H9 (cell line): ENCODE data around the gene RTP3. TPM values are rescaled to one million over a fixed set of nuclear protein-coding genes. Genes with fewer than 3 reads are reported as not detected.

ENCODE experiments used
- DNase-seq: peaks from one replicate; pipeline ENCODE4 v3.0.0-alpha.2; 2017
- H2AFZ ChIP-seq: one replicate; pipeline ENCODE4 v1.6.1; 2013; ENCODE audit warnings: mild to moderate bottlenecking, low read length, control low read depth, moderate library complexity
- H2AK5ac ChIP-seq: 2 replicates; pipeline ENCODE4 v1.6.1; 2013; ENCODE audit warnings: low read length, control low read depth, mixed read lengths; ENCODE audit not compliant: insufficient read length
- H2BK120ac ChIP-seq: one replicate; pipeline ENCODE4 v1.6.1; 2013; ENCODE audit warnings: low read depth, mild to moderate bottlenecking, low read length, control low read depth, inconsistent platforms; ENCODE audit not compliant: poor library complexity, severe bottlenecking
- H2BK12ac ChIP-seq: 2 replicates; pipeline ENCODE4 v1.6.1; 2013; ENCODE audit warnings: low read length, control low read depth, mixed read lengths, low read depth; ENCODE audit not compliant: insufficient read length
- H2BK15ac ChIP-seq: 2 replicates; pipeline ENCODE4 v1.6.1; 2013; ENCODE audit warnings: low read depth, low read length, control low read depth
- H2BK20ac ChIP-seq: one replicate; pipeline ENCODE4 v1.6.1; 2013; ENCODE audit warnings: low read depth, mild to moderate bottlenecking, low read length, control low read depth, inconsistent platforms; ENCODE audit not compliant: poor library complexity, severe bottlenecking
- H2BK5ac ChIP-seq: 2 replicates; pipeline ENCODE4 v1.6.1; 2013; ENCODE audit warnings: low read length, control low read depth, mixed read lengths; ENCODE audit not compliant: insufficient read length
- H3K14ac ChIP-seq: 2 replicates; pipeline ENCODE4 v1.6.1; 2013; ENCODE audit warnings: low read length, control low read depth; ENCODE audit not compliant: insufficient read depth
- H3K18ac ChIP-seq: 2 replicates; pipeline ENCODE4 v1.6.1; 2013; ENCODE audit warnings: low read depth, mild to moderate bottlenecking, mixed read lengths, low read length, control low read depth; ENCODE audit not compliant: insufficient read length
- H3K23ac ChIP-seq: 2 replicates; pipeline ENCODE4 v1.6.1; 2013; ENCODE audit warnings: low read length, control low read depth, mixed read lengths, low read depth; ENCODE audit not compliant: insufficient read length
- H3K23me2 ChIP-seq: 2 replicates; pipeline ENCODE4 v1.6.1; 2013; ENCODE audit warnings: low read depth, mild to moderate bottlenecking, mixed read lengths, low read length, control low read depth; ENCODE audit not compliant: insufficient read length, poor library complexity, severe bottlenecking
- H3K27ac ChIP-seq: 2 replicates; pipeline ENCODE4 v1.5.1; 2013; ENCODE audit warnings: low read length, control low read depth, mixed read lengths, low read depth; ENCODE audit not compliant: insufficient read length
- H3K27me3 ChIP-seq: 2 replicates; pipeline ENCODE4 v1.6.1; 2013; ENCODE audit warnings: low read length, control low read depth, inconsistent platforms; ENCODE audit not compliant: insufficient read depth
- H3K4ac ChIP-seq: 2 replicates; pipeline ENCODE4 v1.6.1; 2013; ENCODE audit warnings: low read depth, mild to moderate bottlenecking, control low read depth, inconsistent platforms, low read length, moderate library complexity
- H3K4me1 ChIP-seq: 2 replicates; pipeline ENCODE4 v1.6.1; 2013; ENCODE audit warnings: low read length, control low read depth, inconsistent platforms; ENCODE audit not compliant: insufficient read depth
- H3K4me2 ChIP-seq: 2 replicates; pipeline ENCODE4 v1.6.1; 2013; ENCODE audit warnings: low read length, control low read depth, mixed read lengths; ENCODE audit not compliant: insufficient read length, insufficient read depth
- H3K56ac ChIP-seq: 2 replicates; pipeline ENCODE4 v1.6.1; 2013; ENCODE audit warnings: low read depth, mild to moderate bottlenecking, mixed read lengths, low read length, control low read depth; ENCODE audit not compliant: insufficient read length
- H3K79me1 ChIP-seq: 2 replicates; pipeline ENCODE4 v1.6.1; 2013; ENCODE audit warnings: low read depth, mild to moderate bottlenecking, moderate library complexity, low read length, control low read depth, inconsistent platforms; ENCODE audit not compliant: insufficient read depth, poor library complexity, severe bottlenecking
- H3K79me2 ChIP-seq: 2 replicates; pipeline ENCODE4 v1.6.1; 2013; ENCODE audit warnings: low read length, control low read depth, inconsistent platforms; ENCODE audit not compliant: insufficient read depth
- H3K9ac ChIP-seq: 2 replicates; pipeline ENCODE4 v1.6.1; 2013; ENCODE audit warnings: low read length, control low read depth, mixed read lengths; ENCODE audit not compliant: insufficient read length; ENCODE audit errors: extremely low read depth
- H3K9me3 ChIP-seq: one replicate; pipeline ENCODE4 v1.6.1; 2013; ENCODE audit warnings: low read depth, low read length, inconsistent platforms; ENCODE audit not compliant: control insufficient read depth
- H3T11ph ChIP-seq: one replicate; pipeline ENCODE4 v1.6.1; 2013; ENCODE audit warnings: mild to moderate bottlenecking, low read length, control low read depth, inconsistent platforms
- H4K20me1 ChIP-seq: one replicate; pipeline ENCODE4 v1.6.1; 2013; ENCODE audit not compliant: control insufficient read depth, insufficient read length, insufficient read depth
- H4K5ac ChIP-seq: 2 replicates; pipeline ENCODE4 v1.6.1; 2013; ENCODE audit warnings: low read depth, mild to moderate bottlenecking, mixed read lengths, low read length, control low read depth; ENCODE audit not compliant: insufficient read length
- H4K8ac ChIP-seq: replicated peaks from 2 replicates; pipeline ENCODE4 v1.6.1; 2013; ENCODE audit warnings: low read length, control low read depth, mixed read lengths, low read depth; ENCODE audit not compliant: insufficient read length
- H4K91ac ChIP-seq: 2 replicates; pipeline ENCODE4 v1.6.1; 2013; ENCODE audit warnings: low read depth, mild to moderate bottlenecking, moderate library complexity, mixed read lengths, low read length, control low read depth; ENCODE audit not compliant: insufficient read length
- H3K27ac Mint-ChIP-seq, 3 experiments: 2 replicates in 2 of 3; 3 replicates in 1 of 3; pipeline ENCODE4 v1.8.0; 2020 to 2021; ENCODE audit warnings: mixed read lengths in 3 of 3, mild to moderate bottlenecking in 1 of 3, moderate library complexity in 1 of 3
- H3K27me3 Mint-ChIP-seq: 2 replicates; pipeline ENCODE4 v1.8.0; 2021; ENCODE audit warnings: low read depth, mild to moderate bottlenecking, moderate library complexity, mixed read lengths
- H3K36me3 Mint-ChIP-seq, 3 experiments: 2 replicates in 2 of 3; 3 replicates in 1 of 3; pipeline ENCODE4 v1.8.0; 2020 to 2021; ENCODE audit warnings: low read depth in 3 of 3, mixed read lengths in 3 of 3; ENCODE audit not compliant: insufficient read depth in 1 of 3
- H3K4me1 Mint-ChIP-seq, 2 experiments: 2 replicates each; pipeline ENCODE4 v1.8.0; 2020; ENCODE audit warnings: mixed read lengths in 2 of 2
- H3K4me3 Mint-ChIP-seq, 2 experiments: 2 replicates in 1 of 2; 3 replicates in 1 of 2; pipeline ENCODE4 v1.8.0; 2020 to 2021; ENCODE audit warnings: mild to moderate bottlenecking in 2 of 2, mixed read lengths in 2 of 2, moderate library complexity in 1 of 2
- H3K9me3 Mint-ChIP-seq, 2 experiments: 2 replicates in 1 of 2; 3 replicates in 1 of 2; pipeline ENCODE4 v1.8.0; 2020; ENCODE audit warnings: mild to moderate bottlenecking in 2 of 2, mixed read lengths in 2 of 2, moderate library complexity in 1 of 2
- WGBS: extraction: QIAGEN DNeasy Blood & Tissue Kit; methylation state at CpG from one replicate; pipeline ENCODE4 v1.1.7; 2013; ENCODE audit warnings: missing lambda C conversion rate, low lambda C conversion rate, mixed read lengths; ENCODE audit not compliant: insufficient read length; ENCODE audit errors: extremely low coverage; 5-methylcytosine and 5-hydroxymethylcytosine counted together
- total RNA-seq: library from RNA; stranded (reverse); gene quantifications from 2 replicates; pipeline ENCODE4 v1.2.1, GENCODE V29; 2021
- TF ChIP-seq, protein P1 (sequence below): fragments of 200-600 bp; sonication (generic); conservative IDR thresholded peaks from 3 replicates; pipeline ENCODE4 v1.8.0; 2021; ENCODE audit warnings: antibody characterized with exemption, mild to moderate bottlenecking

Gene RTP3
- total RNA-seq, 1 experiment from 2014 or later = not detected

DNA sequence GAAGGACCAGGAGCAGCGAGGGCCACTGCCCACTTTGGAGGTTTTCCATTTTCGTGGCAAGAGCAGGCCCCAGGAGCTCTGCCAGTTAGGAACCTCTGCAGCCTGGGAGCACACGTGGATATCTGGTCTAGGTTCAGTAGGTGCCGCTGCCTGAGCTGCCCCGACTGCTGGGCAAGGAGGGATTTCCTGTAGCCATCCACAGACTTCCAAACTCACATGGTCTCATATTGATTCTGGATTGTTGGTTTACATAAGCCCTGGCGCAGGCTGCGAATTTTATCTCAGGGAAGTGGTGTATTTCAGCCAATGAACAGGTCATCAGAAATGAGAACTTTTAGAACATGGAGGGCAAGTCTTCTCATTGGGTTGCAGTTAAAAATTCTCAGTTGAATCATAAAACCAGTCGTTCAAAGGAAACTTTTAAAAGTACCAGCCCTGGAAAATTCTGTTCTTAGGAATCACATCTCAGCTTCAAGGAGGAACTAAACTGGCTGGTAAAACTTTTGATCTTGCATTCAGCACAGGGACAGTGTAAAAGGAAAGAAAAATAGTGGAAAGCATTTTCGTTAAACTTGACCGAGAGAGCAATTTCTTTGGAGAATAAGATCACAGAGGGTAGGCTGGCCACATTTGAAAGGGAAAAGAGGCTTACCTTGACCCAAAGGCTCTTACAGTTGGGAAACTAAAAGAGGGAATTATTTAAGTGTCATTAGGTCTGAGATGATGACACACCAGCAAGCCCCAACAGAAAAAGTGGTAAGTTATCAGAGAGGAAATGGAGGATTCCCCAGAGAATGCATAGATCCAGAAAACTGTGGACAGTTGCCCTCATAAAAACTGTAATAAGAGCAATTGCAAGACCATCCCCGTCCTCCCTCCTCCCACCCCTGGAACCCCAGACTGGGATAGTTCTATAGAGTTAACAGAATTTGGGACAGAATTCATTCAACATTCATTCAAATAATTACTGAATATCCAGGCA is 6.4 kb upstream of the RTP3 start:
- H3K27me3 Mint-ChIP-seq = peaks cover 6% of the 10 kb centered on the region; the same call in 1 of the 2 replicates
- Histone ChIP-seq H2AK5ac (no peak overlapping the region), H3K18ac (no peak overlapping the region), H4K5ac (no peak overlapping the region), H2BK20ac (no peak overlapping the region), H3K4me2 (no peak overlapping the region), H3K9me3 (no peaks in the 10 kb centered on the region), H3T11ph (no peak overlapping the region), H4K8ac (no peak overlapping the region), H3K27me3 (no peaks in the 10 kb centered on the region; the same call in 1 of the 2 replicates), H3K79me2 (no peaks in the 10 kb centered on the region), H3K23me2 (no peaks in the 10 kb centered on the region), H2AFZ (no peak overlapping the region), H3K9ac (no peak overlapping the region), H4K20me1 (no peaks in the 10 kb centered on the region), H3K79me1 (no peaks in the 10 kb centered on the region), H3K4ac (no peak overlapping the region), H3K56ac (no peak overlapping the region), H3K27ac (no peak overlapping the region), H3K4me1 (no peaks in the 10 kb centered on the region), H3K14ac (no peak overlapping the region), H2BK15ac (no peak overlapping the region), H2BK5ac (no peak overlapping the region), H3K23ac (no peak overlapping the region), H4K91ac (no peak overlapping the region), H2BK12ac (no peak overlapping the region), H2BK120ac (no peak overlapping the region)
- no peak overlapping the region for H3K4me3 Mint-ChIP-seq
- H3K36me3 Mint-ChIP-seq = peaks cover 8 to 16% (median 10%) of the 10 kb centered on the region in 3 experiments
- H3K27ac Mint-ChIP-seq = no peak overlapping the region
- DNase-seq = no peak
- H3K4me1 Mint-ChIP-seq = peaks cover 28 to 30% of the 10 kb centered on the region in 2 experiments
- peaks cover 14 to 15% of the 10 kb centered on the region in 2 experiments for H3K9me3 Mint-ChIP-seq
- TF ChIP-seq, protein P1, sequence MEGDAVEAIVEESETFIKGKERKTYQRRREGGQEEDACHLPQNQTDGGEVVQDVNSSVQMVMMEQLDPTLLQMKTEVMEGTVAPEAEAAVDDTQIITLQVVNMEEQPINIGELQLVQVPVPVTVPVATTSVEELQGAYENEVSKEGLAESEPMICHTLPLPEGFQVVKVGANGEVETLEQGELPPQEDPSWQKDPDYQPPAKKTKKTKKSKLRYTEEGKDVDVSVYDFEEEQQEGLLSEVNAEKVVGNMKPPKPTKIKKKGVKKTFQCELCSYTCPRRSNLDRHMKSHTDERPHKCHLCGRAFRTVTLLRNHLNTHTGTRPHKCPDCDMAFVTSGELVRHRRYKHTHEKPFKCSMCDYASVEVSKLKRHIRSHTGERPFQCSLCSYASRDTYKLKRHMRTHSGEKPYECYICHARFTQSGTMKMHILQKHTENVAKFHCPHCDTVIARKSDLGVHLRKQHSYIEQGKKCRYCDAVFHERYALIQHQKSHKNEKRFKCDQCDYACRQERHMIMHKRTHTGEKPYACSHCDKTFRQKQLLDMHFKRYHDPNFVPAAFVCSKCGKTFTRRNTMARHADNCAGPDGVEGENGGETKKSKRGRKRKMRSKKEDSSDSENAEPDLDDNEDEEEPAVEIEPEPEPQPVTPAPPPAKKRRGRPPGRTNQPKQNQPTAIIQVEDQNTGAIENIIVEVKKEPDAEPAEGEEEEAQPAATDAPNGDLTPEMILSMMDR = no peak
- whole genome bisulfite sequencing = no CpG with 5 or more reads among the region's 11 CpGs
